WI38 (cell line): Measurements from ENCODE around the gene CACNA2D3.

Experiments
- H3K4me3 ChIP-seq: 2 replicates; pipeline ENCODE4 v1.5.1; 2011; ENCODE audit warnings: low read depth, mild to moderate bottlenecking, control low read depth, low read length
- CTCF ChIP-seq: IDR thresholded peaks from 2 replicates; pipeline ENCODE4 v1.5.1; 2012; ENCODE audit warnings: low read depth, mild to moderate bottlenecking, control low read depth, low read length

CACNA2D3 gene

GRCh38 chr3:54353946-54354345 lies 231.6 kb downstream of the CACNA2D3 start:
- no peak overlapping the region for H3K4me3 ChIP-seq
- TF ChIP-seq CTCF = no peak

- no peak for TF ChIP-seq CTCF
- H3K4me3 ChIP-seq = no peak overlapping the region
Observed at GRCh38 chr3:54355800-54356199, 233.4 kb downstream of the CACNA2D3 start.

GRCh38 chr3:54356261-54357045 lies 234.1 kb downstream of the CACNA2D3 start:
- H3K4me3 ChIP-seq = no peak overlapping the region
- TF ChIP-seq CTCF = no peak

GRCh38 chr3:54357301-54357700 lies 234.9 kb downstream of the CACNA2D3 start:
- H3K4me3 ChIP-seq = no peak overlapping the region
- TF ChIP-seq CTCF = no peak

GRCh38 chr3:54358316-54358715 lies 236.0 kb downstream of the CACNA2D3 start:
- H3K4me3 ChIP-seq = no peak overlapping the region
- no peak for TF ChIP-seq CTCF

- no peak for TF ChIP-seq CTCF
- no peak overlapping the region for H3K4me3 ChIP-seq
Observed at GRCh38 chr3:54358969-54359694, 236.8 kb downstream of the CACNA2D3 start.

GRCh38 chr3:54360320-54360719 lies 238.0 kb downstream of the CACNA2D3 start:
- H3K4me3 ChIP-seq = no peak overlapping the region
- no peak for TF ChIP-seq CTCF
